ENCODE measurements around the gene NRG3.

NRG3 gene

GRCh38 chr10:82750538-82750937 lies 875.5 kb downstream of the NRG3 start:
- Histone ChIP-seq H3K9me2 (replicated peaks; ENCODE audit: control insufficient read depth, low read length) (no peaks in the 10 kb centered on the region), H3K27me3 (ENCODE audit: control insufficient read depth, low read length) (no peaks in the 10 kb centered on the region), H3K36me3 (ENCODE audit: control insufficient read depth, low read length) (no peaks in the 10 kb centered on the region), H3K9me3 (ENCODE audit: control insufficient read depth, insufficient read depth, low read length) (no peaks in the 10 kb centered on the region), H3K79me2 (ENCODE audit: control insufficient read depth, low read length) (no peaks in the 10 kb centered on the region), H3K27ac (ENCODE audit: low read depth, low read length) (no peak overlapping the region), H3K4me3 (ENCODE audit: low read length) (no peak overlapping the region), H3K4me1 (ENCODE audit: control insufficient read depth, low read length) (no peaks in the 10 kb centered on the region), H4K20me1 (ENCODE audit: control insufficient read depth, insufficient read depth, low read depth, low read length) (no peaks in the 10 kb centered on the region), H3F3A (ENCODE audit: control insufficient read depth, insufficient read depth) (no peaks in the 10 kb centered on the region), H3K4me2 (ENCODE audit: low read length) (no peak overlapping the region)
- TF ChIP-seq EZH2phosphoT487 (IDR thresholded peaks at IDR 0.05; ENCODE audit: borderline replicate concordance, low read length) = no peak
- TF ChIP-seq, protein P1, sequence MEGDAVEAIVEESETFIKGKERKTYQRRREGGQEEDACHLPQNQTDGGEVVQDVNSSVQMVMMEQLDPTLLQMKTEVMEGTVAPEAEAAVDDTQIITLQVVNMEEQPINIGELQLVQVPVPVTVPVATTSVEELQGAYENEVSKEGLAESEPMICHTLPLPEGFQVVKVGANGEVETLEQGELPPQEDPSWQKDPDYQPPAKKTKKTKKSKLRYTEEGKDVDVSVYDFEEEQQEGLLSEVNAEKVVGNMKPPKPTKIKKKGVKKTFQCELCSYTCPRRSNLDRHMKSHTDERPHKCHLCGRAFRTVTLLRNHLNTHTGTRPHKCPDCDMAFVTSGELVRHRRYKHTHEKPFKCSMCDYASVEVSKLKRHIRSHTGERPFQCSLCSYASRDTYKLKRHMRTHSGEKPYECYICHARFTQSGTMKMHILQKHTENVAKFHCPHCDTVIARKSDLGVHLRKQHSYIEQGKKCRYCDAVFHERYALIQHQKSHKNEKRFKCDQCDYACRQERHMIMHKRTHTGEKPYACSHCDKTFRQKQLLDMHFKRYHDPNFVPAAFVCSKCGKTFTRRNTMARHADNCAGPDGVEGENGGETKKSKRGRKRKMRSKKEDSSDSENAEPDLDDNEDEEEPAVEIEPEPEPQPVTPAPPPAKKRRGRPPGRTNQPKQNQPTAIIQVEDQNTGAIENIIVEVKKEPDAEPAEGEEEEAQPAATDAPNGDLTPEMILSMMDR (IDR thresholded peaks at IDR 0.05; ENCODE audit: low read depth, low read length, poor library complexity, severe bottlenecking) = no peak

- Histone ChIP-seq H3K4me2 (ENCODE audit: low read length) (no peak overlapping the region), H3K36me3 (ENCODE audit: control insufficient read depth, low read length) (no peaks in the 10 kb centered on the region)
- TF ChIP-seq, protein P1 (IDR thresholded peaks at IDR 0.05; ENCODE audit: low read depth, low read length, poor library complexity, severe bottlenecking) = no peak
Measured at GRCh38 chr10:82757397-82757796, 882.4 kb downstream of the NRG3 start.

DNA sequence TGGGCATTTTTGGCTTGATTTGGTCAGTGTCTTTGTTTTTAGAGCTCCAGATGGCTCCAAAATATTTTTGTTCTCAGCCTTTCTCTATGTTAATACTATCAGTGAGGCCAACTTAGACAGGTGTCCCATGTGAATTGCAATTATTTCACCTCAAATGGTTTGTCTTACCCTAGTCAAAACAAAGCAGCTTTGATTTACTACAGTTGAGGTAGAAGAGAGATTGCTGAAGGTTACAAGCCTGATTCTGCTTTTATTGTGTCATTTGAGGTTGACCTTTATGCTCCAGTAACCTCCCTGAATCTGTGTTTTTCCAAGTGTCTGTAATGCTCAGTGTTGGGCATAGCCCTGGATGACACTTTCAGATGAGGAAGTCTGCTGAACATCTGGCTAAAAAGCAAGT lies 882.9 kb downstream of the NRG3 start:
- Histone ChIP-seq H3F3A (ENCODE audit: control insufficient read depth, insufficient read depth) (no peaks in the 10 kb centered on the region), H3K36me3 (ENCODE audit: control insufficient read depth, low read length) (no peaks in the 10 kb centered on the region), H3K79me2 (ENCODE audit: control insufficient read depth, low read length) (no peaks in the 10 kb centered on the region), H3K4me1 (ENCODE audit: control insufficient read depth, low read length) (no peaks in the 10 kb centered on the region), H4K20me1 (ENCODE audit: control insufficient read depth, insufficient read depth, low read depth, low read length) (no peaks in the 10 kb centered on the region), H3K27me3 (ENCODE audit: control insufficient read depth, low read length) (no peaks in the 10 kb centered on the region), H3K4me2 (ENCODE audit: low read length) (no peak overlapping the region), H3K9me2 (replicated peaks; ENCODE audit: control insufficient read depth, low read length) (no peaks in the 10 kb centered on the region; the same call in 1 of the 2 replicates), H3K4me3 (ENCODE audit: low read length) (no peak overlapping the region), H3K27ac (ENCODE audit: low read depth, low read length) (no peak overlapping the region), H3K9me3 (ENCODE audit: control insufficient read depth, insufficient read depth, low read length) (no peaks in the 10 kb centered on the region)
- TF ChIP-seq EZH2phosphoT487 (IDR thresholded peaks at IDR 0.05; ENCODE audit: borderline replicate concordance, low read length) = no peak
- TF ChIP-seq, protein P1 (IDR thresholded peaks at IDR 0.05; ENCODE audit: low read depth, low read length, poor library complexity, severe bottlenecking) = no peak

More at GRCh38 chr10:82757397-82757796, 882.4 kb downstream of the NRG3 start:
- Histone ChIP-seq H3K27me3 (ENCODE audit: control insufficient read depth, low read length) (no peaks in the 10 kb centered on the region), H3K4me1 (ENCODE audit: control insufficient read depth, low read length) (no peaks in the 10 kb centered on the region), H4K20me1 (ENCODE audit: control insufficient read depth, insufficient read depth, low read depth, low read length) (no peaks in the 10 kb centered on the region), H3K4me3 (ENCODE audit: low read length) (no peak overlapping the region), H3K27ac (ENCODE audit: low read depth, low read length) (no peak overlapping the region), H3K9me2 (replicated peaks; ENCODE audit: control insufficient read depth, low read length) (no peaks in the 10 kb centered on the region; the same call in 1 of the 2 replicates), H3F3A (ENCODE audit: control insufficient read depth, insufficient read depth) (no peaks in the 10 kb centered on the region), H3K79me2 (ENCODE audit: control insufficient read depth, low read length) (no peaks in the 10 kb centered on the region), H3K9me3 (ENCODE audit: control insufficient read depth, insufficient read depth, low read length) (no peaks in the 10 kb centered on the region)

DNA sequence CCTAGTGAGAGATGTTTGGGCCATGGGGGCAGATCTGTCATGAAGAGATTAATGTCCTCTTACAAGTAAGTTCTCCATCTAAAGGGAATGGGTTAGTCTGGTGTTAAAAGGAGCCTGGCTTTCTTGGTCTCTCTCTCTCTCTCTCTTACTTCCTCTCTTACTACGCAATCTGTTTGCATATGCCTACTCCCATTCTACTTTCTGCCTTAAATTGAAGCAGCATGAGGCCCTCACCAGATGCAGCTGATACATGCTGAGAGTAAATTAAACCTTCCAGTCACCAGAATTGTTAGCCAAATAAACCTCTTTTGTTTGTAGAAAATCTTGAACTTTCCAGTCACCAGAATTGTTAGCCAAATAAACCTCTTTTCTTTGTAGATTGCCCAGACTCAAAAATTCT lies 884.1 kb downstream of the NRG3 start:
- Histone ChIP-seq H3K4me1 (ENCODE audit: control insufficient read depth, low read length) (no peaks in the 10 kb centered on the region), H3K79me2 (ENCODE audit: control insufficient read depth, low read length) (no peaks in the 10 kb centered on the region), H3K27ac (ENCODE audit: low read depth, low read length) (no peak overlapping the region), H4K20me1 (ENCODE audit: control insufficient read depth, insufficient read depth, low read depth, low read length) (no peaks in the 10 kb centered on the region), H3K9me3 (ENCODE audit: control insufficient read depth, insufficient read depth, low read length) (no peaks in the 10 kb centered on the region), H3K4me3 (ENCODE audit: low read length) (no peak overlapping the region), H3K27me3 (ENCODE audit: control insufficient read depth, low read length) (no peaks in the 10 kb centered on the region), H3F3A (ENCODE audit: control insufficient read depth, insufficient read depth) (no peaks in the 10 kb centered on the region), H3K36me3 (ENCODE audit: control insufficient read depth, low read length) (no peaks in the 10 kb centered on the region), H3K4me2 (ENCODE audit: low read length) (no peak overlapping the region), H3K9me2 (replicated peaks; ENCODE audit: control insufficient read depth, low read length) (no peaks in the 10 kb centered on the region; the same call in 1 of the 2 replicates)
- TF ChIP-seq, protein P1 (IDR thresholded peaks at IDR 0.05; ENCODE audit: low read depth, low read length, poor library complexity, severe bottlenecking) = no peak
- TF ChIP-seq EZH2phosphoT487 (IDR thresholded peaks at IDR 0.05; ENCODE audit: borderline replicate concordance, low read length) = no peak

All from DOHH2 (cell line).